Panc1 (cell line): ENCODE results near the gene RUFY2.

ENCODE experiments used
- CTCF ChIP-seq: fragments of 450-650 bp; IDR thresholded peaks from 2 replicates; pipeline ENCODE4 v1.5.1; 2017; ENCODE audit warnings: mild to moderate bottlenecking
- POLR2AphosphoS5 ChIP-seq: IDR thresholded peaks from 2 replicates; pipeline ENCODE4 v1.6.1; 2012; ENCODE audit warnings: mild to moderate bottlenecking, low read depth, low read length, moderate library complexity
- SIN3A ChIP-seq: IDR thresholded peaks from 2 replicates; pipeline ENCODE4 v1.6.1; 2012; ENCODE audit warnings: low read depth, mild to moderate bottlenecking, low read length, moderate library complexity, borderline replicate concordance; ENCODE audit not compliant: insufficient read depth

GRCh38 chr10:68301301-68301700 lies 105.8 kb downstream of the RUFY2 start:
- TF ChIP-seq CTCF (no peak), POLR2AphosphoS5 (no peak), SIN3A (no peak)
